ENCODE data around the gene UBE2H.

DNA sequence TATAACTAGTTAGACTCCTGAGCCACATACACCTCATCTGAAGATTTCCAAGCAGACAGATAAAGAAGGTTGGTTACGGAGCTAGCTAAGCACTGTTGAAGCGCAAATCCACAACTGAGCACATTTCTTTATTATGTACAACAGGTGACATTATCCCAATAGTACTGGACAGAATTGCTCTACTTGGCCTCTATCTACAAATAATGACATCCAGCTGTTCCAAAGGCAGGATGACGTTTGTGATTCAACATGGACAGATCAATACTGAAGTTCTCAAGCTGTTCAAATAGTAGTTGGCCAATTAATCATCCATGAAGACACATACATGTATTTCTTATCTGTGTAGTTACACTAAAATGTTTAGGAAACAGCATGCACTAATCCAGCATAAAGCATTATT, 101.0 kb downstream of the UBE2H start:
- TF ChIP-seq, protein P1, sequence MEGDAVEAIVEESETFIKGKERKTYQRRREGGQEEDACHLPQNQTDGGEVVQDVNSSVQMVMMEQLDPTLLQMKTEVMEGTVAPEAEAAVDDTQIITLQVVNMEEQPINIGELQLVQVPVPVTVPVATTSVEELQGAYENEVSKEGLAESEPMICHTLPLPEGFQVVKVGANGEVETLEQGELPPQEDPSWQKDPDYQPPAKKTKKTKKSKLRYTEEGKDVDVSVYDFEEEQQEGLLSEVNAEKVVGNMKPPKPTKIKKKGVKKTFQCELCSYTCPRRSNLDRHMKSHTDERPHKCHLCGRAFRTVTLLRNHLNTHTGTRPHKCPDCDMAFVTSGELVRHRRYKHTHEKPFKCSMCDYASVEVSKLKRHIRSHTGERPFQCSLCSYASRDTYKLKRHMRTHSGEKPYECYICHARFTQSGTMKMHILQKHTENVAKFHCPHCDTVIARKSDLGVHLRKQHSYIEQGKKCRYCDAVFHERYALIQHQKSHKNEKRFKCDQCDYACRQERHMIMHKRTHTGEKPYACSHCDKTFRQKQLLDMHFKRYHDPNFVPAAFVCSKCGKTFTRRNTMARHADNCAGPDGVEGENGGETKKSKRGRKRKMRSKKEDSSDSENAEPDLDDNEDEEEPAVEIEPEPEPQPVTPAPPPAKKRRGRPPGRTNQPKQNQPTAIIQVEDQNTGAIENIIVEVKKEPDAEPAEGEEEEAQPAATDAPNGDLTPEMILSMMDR (conservative IDR thresholded peaks at IDR 0.05; ENCODE audit: low read depth, low read length) = no peak
- TF ChIP-seq EZH2 (IDR thresholded peaks at IDR 0.05; ENCODE audit: borderline replicate concordance, low read depth, low read length, poor library complexity, severe bottlenecking) = no peak

Measured in A673 (cell line).